ENCODE measurements around the gene PRCC. TPM values are rescaled to one million over a fixed set of nuclear protein-coding genes. Genes with fewer than 3 reads are reported as not detected.

The PRCC gene
- polyA plus RNA-seq, 4 donors = 45.2 to 56.7 (median 52.8) TPM

- DNase-seq = no peak
- Histone ChIP-seq H3K27ac (ENCODE audit: low read depth in 1 of 3, low read length in 2 of 3) (no peak overlapping the region), H3K9me3 (ENCODE audit: control insufficient read depth in 2 of 2, insufficient read depth in 1 of 2, low read depth in 1 of 2, low read length in 1 of 2) (no peaks in the 10 kb centered on the region), H3K36me3 (ENCODE audit: control insufficient read depth in 3 of 3, insufficient read depth in 2 of 3, low read depth in 1 of 3, low read length in 3 of 3) (peaks cover 0 to 10% (median 0%) of the 10 kb centered on the region in 3 donors), H3K4me3 (ENCODE audit: low read depth in 1 of 3, low read length in 3 of 3) (no peak overlapping the region), H3K27me3 (ENCODE audit: control insufficient read depth in 3 of 3, insufficient read depth in 3 of 3, low read length in 3 of 3) (peaks cover 0 to 2% (median 0%) of the 10 kb centered on the region in 3 donors), H3K4me1 (ENCODE audit: control insufficient read depth in 3 of 3, insufficient read depth in 2 of 3, low read depth in 1 of 3, low read length in 2 of 3) (peaks cover 0 to 5% (median 1%) of the 10 kb centered on the region in 3 donors)
- WGBS, 3 donors = 91 to 93% (median 93%) methylated on average over 16 of the region's 16 CpGs
- no peak for FAIRE-seq
Observed at GRCh38 chr1:156808186-156809030, 41.1 kb downstream of the PRCC start.

- H3K27me3 ChIP-seq (ENCODE audit: control insufficient read depth in 3 of 3, insufficient read depth in 3 of 3, low read length in 3 of 3) = peaks cover 0 to 4% (median 0%) of the 10 kb centered on the region in 3 donors
- no peak overlapping the region for H3K4me3 ChIP-seq (ENCODE audit: low read depth in 1 of 3, low read length in 3 of 3)
- H3K36me3 ChIP-seq (ENCODE audit: control insufficient read depth in 3 of 3, insufficient read depth in 2 of 3, low read depth in 1 of 3, low read length in 3 of 3) = peaks cover 0 to 8% (median 0%) of the 10 kb centered on the region in 3 donors
- no peak for DNase-seq
- FAIRE-seq = no peak
- peaks cover 0 to 13% (median 3%) of the 10 kb centered on the region in 3 donors for H3K4me1 ChIP-seq (ENCODE audit: control insufficient read depth in 3 of 3, insufficient read depth in 2 of 3, low read depth in 1 of 3, low read length in 2 of 3)
- no peaks in the 10 kb centered on the region for H3K9me3 ChIP-seq (ENCODE audit: control insufficient read depth in 2 of 2, insufficient read depth in 1 of 2, low read depth in 1 of 2, low read length in 1 of 2)
- 87 to 96% (median 96%) methylated on average over 7 to 10 of the region's 10 CpGs for WGBS, 3 donors
- H3K27ac ChIP-seq (ENCODE audit: low read depth in 1 of 3, low read length in 2 of 3) = no peak overlapping the region
Observed at GRCh38 chr1:156809281-156809680, 41.9 kb downstream of the PRCC start.

- Histone ChIP-seq H3K27me3 (ENCODE audit: control insufficient read depth in 3 of 3, insufficient read depth in 3 of 3, low read length in 3 of 3) (peaks cover 0 to 9% (median 0%) of the 10 kb centered on the region in 3 donors), H3K27ac (ENCODE audit: low read depth in 1 of 3, low read length in 2 of 3) (no peak overlapping the region), H3K9me3 (ENCODE audit: control insufficient read depth in 2 of 2, insufficient read depth in 1 of 2, low read depth in 1 of 2, low read length in 1 of 2) (no peaks in the 10 kb centered on the region), H3K4me1 (ENCODE audit: control insufficient read depth in 3 of 3, insufficient read depth in 2 of 3, low read depth in 1 of 3, low read length in 2 of 3) (peaks cover 0 to 18% (median 3%) of the 10 kb centered on the region in 3 donors), H3K4me3 (ENCODE audit: low read depth in 1 of 3, low read length in 3 of 3) (no peak overlapping the region), H3K36me3 (ENCODE audit: control insufficient read depth in 3 of 3, insufficient read depth in 2 of 3, low read depth in 1 of 3, low read length in 3 of 3) (peaks cover 0 to 8% (median 0%) of the 10 kb centered on the region in 3 donors)
- WGBS, 3 donors = 84 to 93% (median 88%) methylated on average over 7 of the region's 7 CpGs
- no peak for FAIRE-seq
- DNase-seq = no peak
Observed at GRCh38 chr1:156809711-156810366, 42.5 kb downstream of the PRCC start.

GRCh38 chr1:156811168-156811567 is 43.8 kb downstream of the PRCC start:
- peaks cover 0 to 9% (median 0%) of the 10 kb centered on the region in 3 donors for H3K27me3 ChIP-seq (ENCODE audit: control insufficient read depth in 3 of 3, insufficient read depth in 3 of 3, low read length in 3 of 3)
- H3K27ac ChIP-seq (ENCODE audit: low read depth in 1 of 3, low read length in 2 of 3) = no peak overlapping the region
- FAIRE-seq (no peak), DNase-seq (no peak)
- no peaks in the 10 kb centered on the region for H3K9me3 ChIP-seq (ENCODE audit: control insufficient read depth in 2 of 2, insufficient read depth in 1 of 2, low read depth in 1 of 2, low read length in 1 of 2)
- peaks cover 0 to 8% (median 0%) of the 10 kb centered on the region in 3 donors for H3K36me3 ChIP-seq (ENCODE audit: control insufficient read depth in 3 of 3, insufficient read depth in 2 of 3, low read depth in 1 of 3, low read length in 3 of 3)
- H3K4me3 ChIP-seq (ENCODE audit: low read depth in 1 of 3, low read length in 3 of 3) = no peak overlapping the region
- 44 to 56% (median 55%) methylated on average over 4 of the region's 4 CpGs for WGBS, 3 donors
- peaks cover 0 to 20% (median 3%) of the 10 kb centered on the region in 3 donors for H3K4me1 ChIP-seq (ENCODE audit: control insufficient read depth in 3 of 3, insufficient read depth in 2 of 3, low read depth in 1 of 3, low read length in 2 of 3)

- DNase-seq (no peak), FAIRE-seq (no peak)
- peaks cover 0 to 20% (median 3%) of the 10 kb centered on the region in 3 donors for H3K4me1 ChIP-seq (ENCODE audit: control insufficient read depth in 3 of 3, insufficient read depth in 2 of 3, low read depth in 1 of 3, low read length in 2 of 3)
- peaks cover 0 to 5% (median 0%) of the 10 kb centered on the region in 3 donors for H3K36me3 ChIP-seq (ENCODE audit: control insufficient read depth in 3 of 3, insufficient read depth in 2 of 3, low read depth in 1 of 3, low read length in 3 of 3)
- H3K27me3 ChIP-seq (ENCODE audit: control insufficient read depth in 3 of 3, insufficient read depth in 3 of 3, low read length in 3 of 3) = peaks cover 0 to 14% (median 0%) of the 10 kb centered on the region in 3 donors
- H3K4me3 ChIP-seq (ENCODE audit: low read depth in 1 of 3, low read length in 3 of 3) = no peak overlapping the region
- 95 to 99% (median 96%) methylated on average over 10 of the region's 10 CpGs for WGBS, 3 donors
- H3K27ac ChIP-seq (ENCODE audit: low read depth in 1 of 3, low read length in 2 of 3) = no peak overlapping the region
- H3K9me3 ChIP-seq (ENCODE audit: control insufficient read depth in 2 of 2, insufficient read depth in 1 of 2, low read depth in 1 of 2, low read length in 1 of 2) = no peaks in the 10 kb centered on the region
Observed at GRCh38 chr1:156812293-156812990, 45.1 kb downstream of the PRCC start.

GRCh38 chr1:156813298-156813697 is 46.0 kb downstream of the PRCC start:
- WGBS, 3 donors = 39 to 49% (median 46%) methylated on average over 10 of the region's 10 CpGs
- no peak for FAIRE-seq
- peak overlapping the region in 2 of 3 donors; percentile 40 to 46 for H3K4me3 ChIP-seq (ENCODE audit: low read depth in 1 of 3, low read length in 3 of 3)

GRCh38 chr1:156813750-156814570 is 46.6 kb downstream of the PRCC start:
- Histone ChIP-seq H3K9me3 (ENCODE audit: control insufficient read depth in 2 of 2, insufficient read depth in 1 of 2, low read depth in 1 of 2, low read length in 1 of 2) (no peaks in the 10 kb centered on the region), H3K4me1 (ENCODE audit: control insufficient read depth in 3 of 3, insufficient read depth in 2 of 3, low read depth in 1 of 3, low read length in 2 of 3) (peaks cover 0 to 20% (median 3%) of the 10 kb centered on the region in 3 donors), H3K4me3 (ENCODE audit: low read depth in 1 of 3, low read length in 3 of 3) (peak overlapping the region; percentile 25 to 46 (median 40)), H3K27me3 (ENCODE audit: control insufficient read depth in 3 of 3, insufficient read depth in 3 of 3, low read length in 3 of 3) (peaks cover 0 to 14% (median 0%) of the 10 kb centered on the region in 3 donors), H3K36me3 (ENCODE audit: control insufficient read depth in 3 of 3, insufficient read depth in 2 of 3, low read depth in 1 of 3, low read length in 3 of 3) (peaks cover 0 to 2% (median 0%) of the 10 kb centered on the region in 3 donors), H3K27ac (ENCODE audit: low read depth in 1 of 3, low read length in 2 of 3) (peak overlapping the region in 2 of 3 donors; percentile 21 to 53)
- 4 to 8% (median 5%) methylated on average over 48 to 60 of the region's 60 CpGs for WGBS, 3 donors
- FAIRE-seq (no peak), DNase-seq (peak; percentile 81 to 92)

More at GRCh38 chr1:156813298-156813697, 46.0 kb downstream of the PRCC start:
- no peak for DNase-seq
- Histone ChIP-seq H3K36me3 (ENCODE audit: control insufficient read depth in 3 of 3, insufficient read depth in 2 of 3, low read depth in 1 of 3, low read length in 3 of 3) (peaks cover 0 to 3% (median 0%) of the 10 kb centered on the region in 3 donors), H3K27me3 (ENCODE audit: control insufficient read depth in 3 of 3, insufficient read depth in 3 of 3, low read length in 3 of 3) (peaks cover 0 to 14% (median 0%) of the 10 kb centered on the region in 3 donors), H3K9me3 (ENCODE audit: control insufficient read depth in 2 of 2, insufficient read depth in 1 of 2, low read depth in 1 of 2, low read length in 1 of 2) (no peaks in the 10 kb centered on the region), H3K4me1 (ENCODE audit: control insufficient read depth in 3 of 3, insufficient read depth in 2 of 3, low read depth in 1 of 3, low read length in 2 of 3) (peaks cover 0 to 20% (median 3%) of the 10 kb centered on the region in 3 donors), H3K27ac (ENCODE audit: low read depth in 1 of 3, low read length in 2 of 3) (no peak overlapping the region)

Measured in small intestine (tissue), 7 donors.